ENCODE data around the gene ADAMTS14.

The ADAMTS14 gene

GRCh38 chr10:70648427-70648826 is 23.9 kb upstream of the ADAMTS14 start:
- no peak for TF ChIP-seq POLR2AphosphoS5 (IDR thresholded peaks at IDR 0.05; ENCODE audit: low read depth, low read length)
- no peak for TF ChIP-seq POLR2A (IDR thresholded peaks at IDR 0.05; ENCODE audit: low read depth, low read length)
- no peak for TF ChIP-seq TAF1 (IDR thresholded peaks at IDR 0.05; ENCODE audit: borderline replicate concordance, low read depth, low read length)
- no peak for FAIRE-seq
- DNase-seq (ENCODE audit: insufficient read length), result no peak

GRCh38 chr10:70649526-70649925 is 22.8 kb upstream of the ADAMTS14 start:
- TF ChIP-seq POLR2A (IDR thresholded peaks at IDR 0.05; ENCODE audit: low read depth, low read length) (no peak), TAF1 (IDR thresholded peaks at IDR 0.05; ENCODE audit: borderline replicate concordance, low read depth, low read length) (no peak), POLR2AphosphoS5 (IDR thresholded peaks at IDR 0.05; ENCODE audit: low read depth, low read length) (no peak)
- DNase-seq (ENCODE audit: insufficient read length) (no peak), FAIRE-seq (no peak)

GRCh38 chr10:70650104-70650503 is 22.2 kb upstream of the ADAMTS14 start:
- DNase-seq (ENCODE audit: insufficient read length) (no peak), FAIRE-seq (no peak)
- no peak for TF ChIP-seq TAF1 (IDR thresholded peaks at IDR 0.05; ENCODE audit: borderline replicate concordance, low read depth, low read length)
- TF ChIP-seq POLR2A (IDR thresholded peaks at IDR 0.05; ENCODE audit: low read depth, low read length), result no peak
- TF ChIP-seq POLR2AphosphoS5 (IDR thresholded peaks at IDR 0.05; ENCODE audit: low read depth, low read length), result no peak

- FAIRE-seq, result no peak
Observed at GRCh38 chr10:70650718-70651117, 21.6 kb upstream of the ADAMTS14 start.

GRCh38 chr10:70651661-70652060 is 20.6 kb upstream of the ADAMTS14 start:
- DNase-seq (ENCODE audit: insufficient read length), result no peak
- TF ChIP-seq POLR2AphosphoS5 (IDR thresholded peaks at IDR 0.05; ENCODE audit: low read depth, low read length) (no peak), POLR2A (IDR thresholded peaks at IDR 0.05; ENCODE audit: low read depth, low read length) (no peak), TAF1 (IDR thresholded peaks at IDR 0.05; ENCODE audit: borderline replicate concordance, low read depth, low read length) (no peak)
- no peak for FAIRE-seq

More at GRCh38 chr10:70650718-70651117, 21.6 kb upstream of the ADAMTS14 start:
- TF ChIP-seq POLR2A (IDR thresholded peaks at IDR 0.05; ENCODE audit: low read depth, low read length) (no peak), TAF1 (IDR thresholded peaks at IDR 0.05; ENCODE audit: borderline replicate concordance, low read depth, low read length) (no peak), POLR2AphosphoS5 (IDR thresholded peaks at IDR 0.05; ENCODE audit: low read depth, low read length) (no peak)
- no peak for DNase-seq (ENCODE audit: insufficient read length)

- DNase-seq (ENCODE audit: insufficient read length) (no peak), FAIRE-seq (no peak)
- no peak for TF ChIP-seq TAF1 (IDR thresholded peaks at IDR 0.05; ENCODE audit: borderline replicate concordance, low read depth, low read length)
Observed at GRCh38 chr10:70652761-70653657, 19.3 kb upstream of the ADAMTS14 start.

- TF ChIP-seq POLR2AphosphoS5 (IDR thresholded peaks at IDR 0.05; ENCODE audit: low read depth, low read length) (no peak), POLR2A (IDR thresholded peaks at IDR 0.05; ENCODE audit: low read depth, low read length) (no peak), TAF1 (IDR thresholded peaks at IDR 0.05; ENCODE audit: borderline replicate concordance, low read depth, low read length) (no peak)
- FAIRE-seq (no peak), DNase-seq (ENCODE audit: insufficient read length) (no peak)
Observed at GRCh38 chr10:70655316-70655715, 17.0 kb upstream of the ADAMTS14 start.

GRCh38 chr10:70656489-70656888 is 15.8 kb upstream of the ADAMTS14 start:
- TF ChIP-seq POLR2AphosphoS5 (IDR thresholded peaks at IDR 0.05; ENCODE audit: low read depth, low read length), result no peak
- TF ChIP-seq TAF1 (IDR thresholded peaks at IDR 0.05; ENCODE audit: borderline replicate concordance, low read depth, low read length), result no peak
- no peak for TF ChIP-seq POLR2A (IDR thresholded peaks at IDR 0.05; ENCODE audit: low read depth, low read length)
- DNase-seq (ENCODE audit: insufficient read length) (peak; percentile 49), FAIRE-seq (peak; percentile 94)

- DNase-seq (ENCODE audit: insufficient read length) (no peak), FAIRE-seq (no peak)
- TF ChIP-seq TAF1 (IDR thresholded peaks at IDR 0.05; ENCODE audit: borderline replicate concordance, low read depth, low read length) (no peak), POLR2A (IDR thresholded peaks at IDR 0.05; ENCODE audit: low read depth, low read length) (no peak), POLR2AphosphoS5 (IDR thresholded peaks at IDR 0.05; ENCODE audit: low read depth, low read length) (no peak)
Observed at GRCh38 chr10:70657041-70657440, 15.3 kb upstream of the ADAMTS14 start.

GRCh38 chr10:70658582-70659136 is 13.6 kb upstream of the ADAMTS14 start:
- FAIRE-seq (no peak), DNase-seq (ENCODE audit: insufficient read length) (no peak)
- TF ChIP-seq POLR2A (IDR thresholded peaks at IDR 0.05; ENCODE audit: low read depth, low read length), result no peak
- no peak for TF ChIP-seq POLR2AphosphoS5 (IDR thresholded peaks at IDR 0.05; ENCODE audit: low read depth, low read length)
- TF ChIP-seq TAF1 (IDR thresholded peaks at IDR 0.05; ENCODE audit: borderline replicate concordance, low read depth, low read length), result no peak

- TF ChIP-seq POLR2A (IDR thresholded peaks at IDR 0.05; ENCODE audit: low read depth, low read length) (no peak), TAF1 (IDR thresholded peaks at IDR 0.05; ENCODE audit: borderline replicate concordance, low read depth, low read length) (no peak), POLR2AphosphoS5 (IDR thresholded peaks at IDR 0.05; ENCODE audit: low read depth, low read length) (no peak)
- FAIRE-seq (peak; percentile 27), DNase-seq (ENCODE audit: insufficient read length) (no peak)
Observed at GRCh38 chr10:70659306-70659705, 13.0 kb upstream of the ADAMTS14 start.

GRCh38 chr10:70660722-70661121 is 11.6 kb upstream of the ADAMTS14 start:
- TF ChIP-seq POLR2A (IDR thresholded peaks at IDR 0.05; ENCODE audit: low read depth, low read length) (no peak), TAF1 (IDR thresholded peaks at IDR 0.05; ENCODE audit: borderline replicate concordance, low read depth, low read length) (no peak), POLR2AphosphoS5 (IDR thresholded peaks at IDR 0.05; ENCODE audit: low read depth, low read length) (no peak)
- FAIRE-seq (peak; percentile 81), DNase-seq (ENCODE audit: insufficient read length) (no peak)

Measured in GM12892 (cell line).